Liver (tissue), 3 donors: ENCODE measurements around the gene ITGA11.

Experiments
- CTCF ChIP-seq: fragments of 150-350 bp; IDR thresholded peaks from 2 replicates; pipeline ENCODE4 v1.5.1; 2017; ENCODE audit warnings: improper control_type of control experiment, low read depth, low read length; ENCODE audit not compliant: missing input control
- JUND ChIP-seq, 2 donors: IDR thresholded peaks; 2 replicates each; pipeline ENCODE4 v1.6.1; 2016; ENCODE audit warnings: antibody characterized with exemption in 2 of 2
- RAD21 ChIP-seq, 2 donors: IDR thresholded peaks; 2 replicates each; pipeline ENCODE4 v1.6.1; 2016; ENCODE audit warnings: antibody characterized with exemption in 2 of 2, mild to moderate bottlenecking in 2 of 2
- REST ChIP-seq: IDR thresholded peaks from 2 replicates; pipeline ENCODE4 v1.6.1; 2016; ENCODE audit warnings: antibody characterized with exemption, mild to moderate bottlenecking
- TAF1 ChIP-seq: conservative IDR thresholded peaks from 2 replicates; pipeline ENCODE4 v1.6.1; 2016; ENCODE audit warnings: antibody characterized with exemption, mild to moderate bottlenecking
- YY1 ChIP-seq: IDR thresholded peaks from 2 replicates; pipeline ENCODE4 v1.6.1; 2016; ENCODE audit warnings: antibody characterized with exemption, mild to moderate bottlenecking
- donor health status: healthy.
- donor health status: healthy.

DNA sequence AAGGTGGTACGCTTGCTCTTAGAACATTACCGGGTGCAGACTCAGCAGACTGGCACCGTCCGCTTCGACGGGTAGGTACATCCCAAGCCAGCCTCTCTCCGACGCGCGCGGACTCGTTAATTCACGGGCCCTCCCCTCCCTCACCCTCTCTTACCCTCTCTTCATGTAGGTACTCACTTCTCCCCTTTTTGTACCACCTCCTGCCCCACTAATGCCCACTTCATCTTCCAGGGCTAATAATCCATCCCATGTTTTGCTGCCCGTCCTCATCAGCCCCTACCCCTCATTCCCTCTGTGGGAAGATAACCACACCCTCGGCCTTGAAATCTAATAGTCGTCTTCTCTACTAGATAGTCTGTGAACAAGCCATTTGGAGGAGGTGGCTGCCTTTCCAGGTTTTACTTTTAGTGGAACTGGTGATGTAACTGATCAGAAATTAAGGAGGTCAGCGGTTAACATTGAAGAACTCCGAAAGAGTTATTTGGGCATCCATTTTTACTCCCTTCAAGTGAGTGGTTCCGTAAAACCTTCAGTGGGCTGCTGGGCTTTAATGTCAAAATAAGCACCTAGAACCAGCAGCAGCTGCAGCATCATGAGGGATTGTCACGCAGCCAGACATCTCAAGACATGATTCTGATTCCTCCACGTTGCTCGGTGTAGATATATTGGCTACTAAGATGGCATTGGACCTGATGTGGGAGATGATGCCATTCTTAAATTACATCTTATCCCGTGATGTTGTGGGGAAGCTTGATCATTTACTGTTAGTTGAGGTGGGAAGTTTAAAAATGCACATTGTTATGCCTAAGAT is 153.2 kb downstream of the ITGA11 start:
- TF ChIP-seq RAD21 (IDR thresholded peaks at IDR 0.05): no peak
- TF ChIP-seq REST: no peak
- TF ChIP-seq CTCF: no peak
- no peak for TF ChIP-seq JUND (IDR thresholded peaks at IDR 0.05)
- no peak for TF ChIP-seq YY1
- TF ChIP-seq TAF1: no peak
